ENCODE data around the gene LTB. TPM values are rescaled to one million over a fixed set of nuclear protein-coding genes. Genes with fewer than 3 reads are reported as not detected.

Gene LTB
- total and polyA plus RNA-seq, 2 donors (not counting 3 experiments of a cell fraction or from before 2014, with no cell fraction given): 1.2 to 2.1 TPM

DNA sequence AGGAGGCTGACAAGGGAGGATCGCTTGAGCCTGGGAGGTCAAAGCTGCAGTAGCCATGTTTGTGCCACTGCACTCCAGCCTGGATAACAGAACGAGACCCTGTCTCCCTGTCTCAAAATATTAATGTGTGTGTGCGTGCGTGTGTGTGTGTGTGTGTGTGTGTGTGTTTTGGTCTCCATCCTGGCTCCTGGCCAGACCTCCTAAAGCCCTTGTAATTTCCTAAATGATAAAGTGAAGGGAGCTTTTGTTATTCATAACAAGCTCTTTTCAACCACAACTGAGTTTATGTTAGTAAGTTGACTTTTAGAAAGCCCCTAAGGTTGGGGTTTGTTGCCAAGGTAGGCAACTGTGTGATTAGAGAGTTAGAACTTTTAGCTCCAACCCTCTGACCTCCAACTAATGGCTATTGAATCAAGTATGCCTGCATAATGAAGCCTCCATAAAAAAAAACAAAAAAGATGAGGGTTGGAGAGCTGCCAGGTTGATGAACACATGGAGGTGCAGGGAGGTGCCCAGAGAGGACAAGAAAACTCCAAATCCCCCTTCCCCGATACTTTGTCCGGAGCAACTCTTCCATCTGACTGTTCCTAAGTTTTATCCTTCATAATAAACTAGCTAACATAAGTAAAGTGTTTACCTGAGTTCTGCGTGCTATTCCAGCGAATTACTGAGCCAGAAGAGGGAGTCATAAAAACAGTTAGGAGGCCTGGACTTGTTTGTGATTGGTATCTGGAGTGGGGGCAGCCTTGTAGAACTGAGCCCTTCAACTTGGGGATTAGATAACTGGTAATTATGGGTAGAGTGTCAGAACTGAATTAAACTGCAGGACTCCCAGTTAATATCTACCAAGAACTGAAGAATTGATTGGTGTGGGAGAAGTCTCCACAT, 27.5 kb upstream of the LTB start:
- Histone ChIP-seq H3K36me3 (ENCODE audit: control insufficient read depth in 2 of 2, extremely low read depth in 1 of 2, insufficient read depth in 2 of 2, low read length in 2 of 2) (no peaks in the 10 kb centered on the region), H3K9me3 (replicated peaks; ENCODE audit: control insufficient read depth, insufficient read depth, low read length) (no peaks in the 10 kb centered on the region), H3K9me1 (replicated peaks; ENCODE audit: control insufficient read depth, extremely low read depth, insufficient read depth, low read length) (no peaks in the 10 kb centered on the region), H2AFZ (ENCODE audit: low read depth, low read length) (no peak overlapping the region), H3K9ac (replicated peaks; ENCODE audit: extremely low read depth, insufficient read depth, low read length) (no peak overlapping the region), H3K4me1 (ENCODE audit: control insufficient read depth, extremely low read depth, insufficient read depth, low read length) (no peaks in the 10 kb centered on the region), H3K27me3 (ENCODE audit: control insufficient read depth in 2 of 2, insufficient read depth in 2 of 2, low read length in 2 of 2) (peaks cover 0 to 3% of the 10 kb centered on the region in 2 experiments), H4K20me1 (replicated peaks; ENCODE audit: control insufficient read depth, extremely low read depth, insufficient read depth, low read length) (no peaks in the 10 kb centered on the region), H3K4me3 (replicated peaks in 1 of 3; ENCODE audit: insufficient read depth in 1 of 3, low read depth in 1 of 3, low read length in 3 of 3) (no peak overlapping the region), H3K79me2 (ENCODE audit: control insufficient read depth, insufficient read depth, low read length) (no peaks in the 10 kb centered on the region), H3K4me2 (ENCODE audit: insufficient read depth, low read length) (no peak overlapping the region), H3K27ac (ENCODE audit: insufficient read depth, low read depth, low read length) (no peak overlapping the region)
- intact Hi-C loops (cut with micrococcal nuclease): no loop called here
- dilution Hi-C loops (cut with MboI; ENCODE audit: extremely low pct_ligation_motif_present, low sequenced_read_pairs): no loop called here
- TF ChIP-seq FOS (IDR thresholded peaks at IDR 0.05; ENCODE audit: borderline replicate concordance, insufficient read depth, low read length) (no peak), POLR2AphosphoS5 (IDR thresholded peaks at IDR 0.05; ENCODE audit: insufficient read depth, low read depth, low read length) (no peak), GATA2 (IDR thresholded peaks at IDR 0.05; ENCODE audit: insufficient read depth, insufficient read length, low read depth, low read length) (no peak), EZH2 (IDR thresholded peaks at IDR 0.05; ENCODE audit: borderline replicate concordance, low read depth, low read length, severe bottlenecking) (no peak), MYC (IDR thresholded peaks at IDR 0.05; ENCODE audit: low read depth, low read length) (no peak)
- TF ChIP-seq, protein P1, sequence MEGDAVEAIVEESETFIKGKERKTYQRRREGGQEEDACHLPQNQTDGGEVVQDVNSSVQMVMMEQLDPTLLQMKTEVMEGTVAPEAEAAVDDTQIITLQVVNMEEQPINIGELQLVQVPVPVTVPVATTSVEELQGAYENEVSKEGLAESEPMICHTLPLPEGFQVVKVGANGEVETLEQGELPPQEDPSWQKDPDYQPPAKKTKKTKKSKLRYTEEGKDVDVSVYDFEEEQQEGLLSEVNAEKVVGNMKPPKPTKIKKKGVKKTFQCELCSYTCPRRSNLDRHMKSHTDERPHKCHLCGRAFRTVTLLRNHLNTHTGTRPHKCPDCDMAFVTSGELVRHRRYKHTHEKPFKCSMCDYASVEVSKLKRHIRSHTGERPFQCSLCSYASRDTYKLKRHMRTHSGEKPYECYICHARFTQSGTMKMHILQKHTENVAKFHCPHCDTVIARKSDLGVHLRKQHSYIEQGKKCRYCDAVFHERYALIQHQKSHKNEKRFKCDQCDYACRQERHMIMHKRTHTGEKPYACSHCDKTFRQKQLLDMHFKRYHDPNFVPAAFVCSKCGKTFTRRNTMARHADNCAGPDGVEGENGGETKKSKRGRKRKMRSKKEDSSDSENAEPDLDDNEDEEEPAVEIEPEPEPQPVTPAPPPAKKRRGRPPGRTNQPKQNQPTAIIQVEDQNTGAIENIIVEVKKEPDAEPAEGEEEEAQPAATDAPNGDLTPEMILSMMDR (IDR thresholded peaks at IDR 0.05; ENCODE audit: extremely low read depth in 1 of 2, insufficient read depth in 1 of 2, low read depth in 1 of 2, low read length in 2 of 2): no peak
- no peak for FAIRE-seq
- BruUV-seq (replicated peaks): no TSS peak
- DNase-seq (ENCODE audit: low read depth, low spot score): no peak
- ChIA-PET CTCF (interaction anchor here (1.1 to 2.1 kb wide), 7 partner anchors 9 to 59 kb away, joined by 3 to 10 read pairs (median 6); partner anchors contain the start of gene LST1), POLR2A (no interaction called here)
